Measurements from ENCODE around the gene UTF1.

GRCh38 chr10:133187091-133187905, 42.7 kb upstream of the UTF1 start:
- TF ChIP-seq POLR2A (IDR thresholded peaks at IDR 0.05; ENCODE audit: low read depth, low read length) (no peak), POLR2AphosphoS5 (IDR thresholded peaks at IDR 0.05; ENCODE audit: low read depth, low read length) (no peak)

Data from GM12892 (cell line).